ENCODE results near the gene DENND5A. TPM values are rescaled to one million over a fixed set of nuclear protein-coding genes. Genes with fewer than 3 reads are reported as not detected.

The DENND5A gene
- total RNA-seq, 2 donors from 2014 or later = 7.0 to 24.8 TPM

DNA sequence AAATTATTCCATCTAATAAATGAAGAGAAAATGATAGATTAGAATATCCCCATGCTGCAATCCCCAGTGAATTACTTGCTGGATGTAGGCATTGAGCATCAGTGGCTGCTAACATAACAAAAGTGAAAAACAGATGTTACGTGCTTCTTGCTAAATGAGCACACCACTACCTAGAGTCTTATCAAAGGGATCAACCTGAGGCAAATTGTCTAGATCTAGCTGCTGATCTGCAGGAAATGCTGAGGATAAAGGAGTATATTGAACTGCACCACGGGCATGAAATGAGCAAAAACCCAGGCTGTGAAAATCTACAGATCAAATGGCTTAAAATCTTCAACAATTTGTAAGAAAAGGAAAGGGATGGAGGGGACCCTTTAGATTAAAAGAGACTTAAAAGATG is 128.4 kb downstream of the DENND5A start:
- H3K27ac ChIP-seq = no peak overlapping the region
- no peak overlapping the region for H3K9ac ChIP-seq (ENCODE audit: low read depth in 2 of 2, low read length in 2 of 2)
- H3K4me1 ChIP-seq = no peaks in the 10 kb centered on the region
- H3K36me3 ChIP-seq = no peaks in the 10 kb centered on the region
- no peaks in the 10 kb centered on the region for H3K9me3 ChIP-seq
- TF ChIP-seq, protein P1, sequence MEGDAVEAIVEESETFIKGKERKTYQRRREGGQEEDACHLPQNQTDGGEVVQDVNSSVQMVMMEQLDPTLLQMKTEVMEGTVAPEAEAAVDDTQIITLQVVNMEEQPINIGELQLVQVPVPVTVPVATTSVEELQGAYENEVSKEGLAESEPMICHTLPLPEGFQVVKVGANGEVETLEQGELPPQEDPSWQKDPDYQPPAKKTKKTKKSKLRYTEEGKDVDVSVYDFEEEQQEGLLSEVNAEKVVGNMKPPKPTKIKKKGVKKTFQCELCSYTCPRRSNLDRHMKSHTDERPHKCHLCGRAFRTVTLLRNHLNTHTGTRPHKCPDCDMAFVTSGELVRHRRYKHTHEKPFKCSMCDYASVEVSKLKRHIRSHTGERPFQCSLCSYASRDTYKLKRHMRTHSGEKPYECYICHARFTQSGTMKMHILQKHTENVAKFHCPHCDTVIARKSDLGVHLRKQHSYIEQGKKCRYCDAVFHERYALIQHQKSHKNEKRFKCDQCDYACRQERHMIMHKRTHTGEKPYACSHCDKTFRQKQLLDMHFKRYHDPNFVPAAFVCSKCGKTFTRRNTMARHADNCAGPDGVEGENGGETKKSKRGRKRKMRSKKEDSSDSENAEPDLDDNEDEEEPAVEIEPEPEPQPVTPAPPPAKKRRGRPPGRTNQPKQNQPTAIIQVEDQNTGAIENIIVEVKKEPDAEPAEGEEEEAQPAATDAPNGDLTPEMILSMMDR (IDR thresholded peaks at IDR 0.05) = no peak
- H3K4me3 ChIP-seq = no peak overlapping the region
- H3K27me3 ChIP-seq = no peaks in the 10 kb centered on the region
- DNase-seq = no peak
- intact Hi-C loops (cut with DNase I) = loop anchor here (5.0 kb wide), 1 partner anchor 224 kb away; the partner anchor contains the start of gene AKIP1

- H3K4me3 ChIP-seq = no peak overlapping the region
- H3K9ac ChIP-seq (ENCODE audit: low read depth in 2 of 2, low read length in 2 of 2) = no peak overlapping the region
- H3K27me3 ChIP-seq = no peaks in the 10 kb centered on the region
- no peaks in the 10 kb centered on the region for H3K36me3 ChIP-seq
- no peak overlapping the region for H3K27ac ChIP-seq
- no peaks in the 10 kb centered on the region for H3K9me3 ChIP-seq
- intact Hi-C loops (cut with DNase I) = no loop called here
- TF ChIP-seq, protein P1 (IDR thresholded peaks at IDR 0.05) = no peak
- no peaks in the 10 kb centered on the region for H3K4me1 ChIP-seq
- no peak for DNase-seq
These were observed 131.2 kb downstream of the DENND5A start for GRCh38 chr11:9133956-9134355.

DNA sequence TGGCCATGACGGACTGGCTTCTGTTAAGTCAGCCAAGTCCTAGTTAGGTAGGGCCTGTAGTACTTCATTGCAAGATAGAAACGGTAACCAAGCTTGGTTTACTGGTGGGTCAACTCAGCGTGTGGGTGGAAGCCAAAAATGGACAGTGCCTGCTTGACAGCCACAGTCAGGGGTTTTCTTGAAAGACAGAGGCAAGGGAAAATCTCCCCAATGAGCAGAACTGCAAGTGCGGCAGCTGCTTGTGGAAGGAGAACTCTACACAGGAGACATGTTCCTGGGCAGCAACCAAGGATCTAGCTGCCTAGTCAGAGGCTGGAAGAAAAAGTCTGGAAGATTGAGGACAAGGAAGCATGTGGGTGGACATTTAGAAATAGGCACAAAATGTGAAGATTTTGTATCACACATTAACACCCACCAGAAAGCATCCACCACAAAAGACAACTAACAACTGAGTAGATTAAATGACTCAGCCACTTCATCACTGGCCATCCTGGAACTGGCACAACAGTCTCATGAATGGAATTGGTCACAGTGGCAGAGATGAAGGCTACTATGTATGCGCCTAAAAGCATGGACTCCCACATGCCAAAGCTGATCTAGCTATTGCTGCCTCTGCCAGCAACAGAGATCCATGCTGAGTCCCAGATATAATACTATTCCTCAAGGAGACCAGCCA is 132.8 kb downstream of the DENND5A start:
- Histone ChIP-seq H3K4me1 (no peaks in the 10 kb centered on the region), H3K9me3 (no peaks in the 10 kb centered on the region), H3K27ac (no peak overlapping the region), H3K9ac (ENCODE audit: low read depth in 2 of 2, low read length in 2 of 2) (no peak overlapping the region), H3K36me3 (no peaks in the 10 kb centered on the region), H3K4me3 (no peak overlapping the region), H3K27me3 (no peaks in the 10 kb centered on the region)
- intact Hi-C loops (cut with DNase I) = no loop called here
- TF ChIP-seq, protein P1 (IDR thresholded peaks at IDR 0.05) = no peak
- no peak for DNase-seq

GRCh38 chr11:9130297-9130696 is 134.9 kb downstream of the DENND5A start:
- intact Hi-C loops (cut with DNase I) = no loop called here

DNA sequence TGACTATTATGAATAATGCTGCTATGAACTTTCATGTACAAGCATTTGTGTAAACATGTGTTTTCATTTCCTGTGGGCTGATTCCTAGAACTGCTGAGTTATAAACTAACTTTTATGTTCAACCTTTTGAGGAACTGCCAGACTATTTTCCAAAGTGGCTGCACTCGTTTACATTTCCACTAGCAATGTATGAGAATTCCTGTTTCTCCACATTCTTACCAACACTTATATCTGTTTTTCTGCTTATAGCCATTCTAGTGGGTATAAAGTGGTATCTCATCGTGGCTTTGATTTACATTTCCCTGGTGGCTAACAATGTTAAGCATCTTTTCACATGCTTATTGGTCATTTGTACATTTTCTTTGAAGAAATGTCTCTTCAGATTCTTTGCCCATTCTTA is 138.5 kb downstream of the DENND5A start:
- H3K27ac ChIP-seq = no peak overlapping the region
- TF ChIP-seq, protein P1 (IDR thresholded peaks at IDR 0.05) = no peak
- no peak overlapping the region for H3K4me3 ChIP-seq

More at GRCh38 chr11:9130297-9130696, 134.9 kb downstream of the DENND5A start:
- Histone ChIP-seq H3K9ac (ENCODE audit: low read depth in 2 of 2, low read length in 2 of 2) (no peak overlapping the region), H3K27ac (no peak overlapping the region), H3K4me3 (no peak overlapping the region), H3K4me1 (no peaks in the 10 kb centered on the region), H3K36me3 (no peaks in the 10 kb centered on the region), H3K27me3 (no peaks in the 10 kb centered on the region), H3K9me3 (no peaks in the 10 kb centered on the region)
- no peak for DNase-seq
- TF ChIP-seq, protein P1 (IDR thresholded peaks at IDR 0.05) = no peak

More for the DNA sequence above, 138.5 kb downstream of the DENND5A start:
- no peaks in the 10 kb centered on the region for H3K36me3 ChIP-seq
- H3K9ac ChIP-seq (ENCODE audit: low read depth in 2 of 2, low read length in 2 of 2) = no peak overlapping the region
- intact Hi-C loops (cut with DNase I) = no loop called here
- H3K4me1 ChIP-seq = no peaks in the 10 kb centered on the region
- H3K9me3 ChIP-seq = no peaks in the 10 kb centered on the region
- no peaks in the 10 kb centered on the region for H3K27me3 ChIP-seq
- DNase-seq = no peak
